Caco-2 (cell line): ENCODE measurements around the gene C4orf50. TPM values are rescaled to one million over a fixed set of nuclear protein-coding genes. Genes with fewer than 3 reads are reported as not detected.
"Not testable (repeated sequence)": the region's sequence is repeated elsewhere in the genome, so short reads cannot be mapped to it uniquely, and the experiment has no call there.

Source experiments
- BruUV-seq: library from RNA; stranded (reverse); fragments of 400-500 nt; replicated peaks from 2 replicates; lab custom pipeline; 2021; lab: Mats Ljungman, UMichigan
- CTCF ChIA-PET: fragments of 300-600 bp; sonication (Branson Sonifier 250); formaldehyde crosslinking; loops from one replicate; lab custom pipeline; 2022; ENCODE audit warnings: antibody characterized with exemption; lab: Charles Lee
- POLR2A ChIA-PET: fragments of 300-600 bp; sonication (Branson Sonifier 250); formaldehyde crosslinking; loops from one replicate; lab custom pipeline; 2022; ENCODE audit warnings: antibody characterized with exemption; lab: Charles Lee
- DNase-seq, 2 experiments: peaks; one replicate each; pipeline versions ENCODE4 v3.0.0 to v3.0.0-alpha.2; 2020 to 2022
- H3K27me3 ChIP-seq: replicated peaks from 2 replicates; pipeline ENCODE4 v1.6.0; 2011; ENCODE audit warnings: low read length; ENCODE audit not compliant: control insufficient read depth, insufficient read depth
- H3K36me3 ChIP-seq: 2 replicates; pipeline ENCODE4 v1.5.1; 2011; ENCODE audit warnings: low read length; ENCODE audit not compliant: control insufficient read depth, insufficient read depth
- H3K4me1 ChIP-seq: fragments of 250-450 bp; sonication (Bioruptor Pico); 2 replicates; pipeline ENCODE4 v1.5.1; 2020; ENCODE audit warnings: mild to moderate bottlenecking
- H3K4me3 ChIP-seq: 2 replicates; pipeline ENCODE4 v1.5.1; 2011; ENCODE audit warnings: low read depth, mild to moderate bottlenecking, control low read depth, low read length
- H3K9me3 ChIP-seq: fragments of 250-450 bp; sonication (Bioruptor Pico); 2 replicates; pipeline ENCODE4 v1.5.1; 2020; ENCODE audit warnings: mild to moderate bottlenecking, moderate library complexity
- H3K27ac Mint-ChIP-seq: one replicate; pipeline ENCODE4 v1.8.0; 2022; ENCODE audit warnings: mixed read lengths; ENCODE audit not compliant: unreplicated experiment
- H3K27me3 Mint-ChIP-seq: one replicate; pipeline ENCODE4 v1.8.0; 2022; ENCODE audit warnings: mixed read lengths; ENCODE audit not compliant: insufficient read depth, unreplicated experiment
- H3K36me3 Mint-ChIP-seq: one replicate; pipeline ENCODE4 v1.8.0; 2022; ENCODE audit warnings: mild to moderate bottlenecking, mixed read lengths; ENCODE audit not compliant: insufficient read depth, unreplicated experiment
- H3K4me1 Mint-ChIP-seq: one replicate; pipeline ENCODE4 v1.8.0; 2022; ENCODE audit warnings: low read depth, mixed read lengths; ENCODE audit not compliant: unreplicated experiment
- H3K4me3 Mint-ChIP-seq: one replicate; pipeline ENCODE4 v1.8.0; 2022; ENCODE audit warnings: mild to moderate bottlenecking, moderate library complexity, mixed read lengths; ENCODE audit not compliant: unreplicated experiment
- H3K9me3 Mint-ChIP-seq: one replicate; pipeline ENCODE4 v1.8.0; 2022; ENCODE audit warnings: mixed read lengths; ENCODE audit not compliant: unreplicated experiment
- CTCF ChIP-seq, 2 experiments: fragments of 200-600 bp in 1 of 2; IDR thresholded peaks; 1 replicate in 1 of 2; 2 replicates in 1 of 2; pipeline versions ENCODE4 v1.5.1 to v1.8.0; 2011 to 2022; ENCODE audit warnings: antibody characterized with exemption in 1 of 2, control low read depth in 1 of 2, inconsistent platforms in 1 of 2, low read depth in 1 of 2, low read length in 1 of 2, mild to moderate bottlenecking in 1 of 2, moderate library complexity in 1 of 2; ENCODE audit not compliant: insufficient read depth in 1 of 2, severe bottlenecking in 1 of 2, unreplicated experiment in 1 of 2
- intact Hi-C: fragments of 100-400 bp; cut with micrococcal nuclease; formaldehyde crosslinking; loops from one replicate; pipeline ENCODE4 v1.10.0; 2022; ENCODE audit not compliant: unreplicated experiment
- total RNA-seq: library from RNA; stranded (reverse); gene quantifications from 2 replicates; pipeline ENCODE4 v1.2.3, GENCODE V29; 2022

Gene C4orf50
- total RNA-seq, 1 experiment from 2014 or later, result not detected

DNA sequence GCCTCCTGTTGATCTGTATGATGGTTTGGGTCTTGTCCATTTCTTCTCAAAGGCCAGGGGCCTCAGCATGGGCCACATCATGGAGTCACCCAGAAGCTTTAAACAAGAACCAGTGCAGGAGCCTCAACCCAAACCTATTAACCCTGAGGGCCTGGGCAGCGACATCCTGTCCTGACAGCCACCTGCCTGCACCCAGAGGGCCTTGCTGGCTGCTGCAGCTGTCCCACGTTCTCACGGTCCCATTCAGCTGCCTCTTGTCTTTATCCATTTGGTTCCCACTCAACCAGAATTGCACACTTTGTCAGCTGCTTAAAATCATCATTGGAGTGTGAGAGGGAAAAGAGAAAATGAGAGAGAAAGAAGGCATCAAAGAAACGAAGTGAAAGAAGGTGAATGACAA, 21.6 kb downstream of the C4orf50 start:
- no peak for TF ChIP-seq CTCF (IDR thresholded peaks at IDR 0.05; ENCODE audit: insufficient read depth in 1 of 2, low read depth in 1 of 2, low read length in 1 of 2, severe bottlenecking in 1 of 2, unreplicated experiment in 1 of 2)
- ChIA-PET CTCF (no interaction called here), POLR2A (no interaction called here)
- H3K27ac Mint-ChIP-seq, result no peak overlapping the region
- Histone ChIP-seq H3K36me3 (no peaks in the 10 kb centered on the region), H3K4me1 (no peaks in the 10 kb centered on the region), H3K4me3 (no peak overlapping the region), H3K27me3 (no peaks in the 10 kb centered on the region), H3K9me3 (no peaks in the 10 kb centered on the region)
- no peaks in the 10 kb centered on the region for H3K9me3 Mint-ChIP-seq
- peaks cover 9% of the 10 kb centered on the region for H3K27me3 Mint-ChIP-seq
- H3K4me3 Mint-ChIP-seq, result no peak overlapping the region
- intact Hi-C loops, result loop anchor here (10.0 kb wide), 1 partner anchor 328 kb away; no protein-coding TSS in a partner anchor
- no peaks in the 10 kb centered on the region for H3K36me3 Mint-ChIP-seq
- DNase-seq, result no peak
- BruUV-seq, result no TSS peak
- H3K4me1 Mint-ChIP-seq, result no peaks in the 10 kb centered on the region

- Mint-ChIP-seq H3K4me1 (no peaks in the 10 kb centered on the region), H3K36me3 (no peaks in the 10 kb centered on the region), H3K9me3 (no peaks in the 10 kb centered on the region), H3K27ac (no peak overlapping the region), H3K27me3 (peaks cover 10% of the 10 kb centered on the region), H3K4me3 (no peak overlapping the region)
- Histone ChIP-seq H3K4me1 (no peaks in the 10 kb centered on the region), H3K4me3 (no peak overlapping the region), H3K9me3 (no peaks in the 10 kb centered on the region), H3K27me3 (no peaks in the 10 kb centered on the region), H3K36me3 (no peaks in the 10 kb centered on the region)
- ChIA-PET CTCF (no interaction called here), POLR2A (no interaction called here)
- no peak for DNase-seq
- no TSS peak for BruUV-seq
- intact Hi-C loops, result loop anchor here (10.0 kb wide), 1 partner anchor 329 kb away; no protein-coding TSS in a partner anchor
- no peak for TF ChIP-seq CTCF (IDR thresholded peaks at IDR 0.05; ENCODE audit: insufficient read depth in 1 of 2, low read depth in 1 of 2, low read length in 1 of 2, severe bottlenecking in 1 of 2, unreplicated experiment in 1 of 2)
Measured at GRCh38 chr4:5995901-5996623, 22.2 kb downstream of the C4orf50 start.

- H3K27me3 Mint-ChIP-seq, result peaks cover 13% of the 10 kb centered on the region
- CTCF ChIA-PET, result no interaction called here
- no peaks in the 10 kb centered on the region for H3K9me3 Mint-ChIP-seq
- intact Hi-C loops, result loop anchor here (10.0 kb wide), 1 partner anchor 331 kb away; no protein-coding TSS in a partner anchor
- TF ChIP-seq CTCF (IDR thresholded peaks at IDR 0.05; ENCODE audit: insufficient read depth in 1 of 2, low read depth in 1 of 2, low read length in 1 of 2, severe bottlenecking in 1 of 2, unreplicated experiment in 1 of 2), result no peak
- H3K36me3 ChIP-seq, result no peaks in the 10 kb centered on the region
- no peaks in the 10 kb centered on the region for H3K36me3 Mint-ChIP-seq
- BruUV-seq, result no TSS peak
- H3K9me3 ChIP-seq, result no peaks in the 10 kb centered on the region
- no peaks in the 10 kb centered on the region for H3K4me1 ChIP-seq
- no peaks in the 10 kb centered on the region for H3K4me1 Mint-ChIP-seq
- H3K4me3 Mint-ChIP-seq, result no peak overlapping the region
- no peak for DNase-seq
- POLR2A ChIA-PET, result no interaction called here
- no peaks in the 10 kb centered on the region for H3K27me3 ChIP-seq
- H3K4me3 ChIP-seq, result no peak overlapping the region
- no peak overlapping the region for H3K27ac Mint-ChIP-seq
Measured at GRCh38 chr4:5993876-5994811, 24.1 kb downstream of the C4orf50 start.

- POLR2A ChIA-PET, H3K36me3 ChIP-seq, H3K4me3 Mint-ChIP-seq, BruUV-seq, H3K9me3 Mint-ChIP-seq, H3K27me3 ChIP-seq, H3K36me3 Mint-ChIP-seq, CTCF ChIA-PET, H3K9me3 ChIP-seq, H3K4me1 ChIP-seq, H3K27ac Mint-ChIP-seq, H3K4me3 ChIP-seq, DNase-seq, H3K4me1 Mint-ChIP-seq: not testable (repeated sequence)
- intact Hi-C loops, result loop anchor here (10.0 kb wide), 1 partner anchor 331 kb away; no protein-coding TSS in a partner anchor
- H3K27me3 Mint-ChIP-seq, result peaks cover 13% of the 10 kb centered on the region
Measured at GRCh38 chr4:5993346-5993745, 24.9 kb downstream of the C4orf50 start.
